ENCODE data around the gene PKD1.
"Not testable (repeated sequence)": the region's sequence is repeated elsewhere in the genome, so short reads cannot be mapped to it uniquely, and the experiment has no call there.

Gene PKD1

DNA sequence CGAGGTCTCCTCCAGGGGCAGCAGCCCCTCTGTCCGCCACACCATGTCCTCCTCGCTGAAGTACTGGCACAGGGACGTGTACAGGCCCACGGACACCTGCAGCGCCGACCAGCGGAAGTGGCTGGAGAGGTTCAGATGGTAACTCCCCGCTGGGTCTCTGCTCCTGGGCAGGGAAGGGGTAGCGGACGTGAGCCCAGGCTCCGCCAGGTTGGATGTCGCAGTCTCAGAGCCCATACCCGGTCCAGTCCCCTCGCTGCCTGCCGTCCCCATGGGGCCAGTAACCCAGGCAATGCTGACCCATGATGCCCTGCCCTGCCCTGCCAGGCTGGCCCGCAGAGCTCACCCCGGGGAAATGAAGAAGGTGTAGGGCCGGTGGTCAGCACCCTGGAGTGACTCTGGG lies 33.2 kb downstream of the PKD1 start:
- no peak overlapping the region for H3K4me3 Mint-ChIP-seq
- peaks cover under 1% of the 10 kb centered on the region for H3K36me3 Mint-ChIP-seq (ENCODE audit: low read depth)
- H3K27ac Mint-ChIP-seq, result no peak overlapping the region
- H3K4me1 Mint-ChIP-seq (ENCODE audit: low read depth), result no peaks in the 10 kb centered on the region
- H3K27me3 Mint-ChIP-seq (ENCODE audit: low read depth), result no peaks in the 10 kb centered on the region
- no peaks in the 10 kb centered on the region for H3K9me3 Mint-ChIP-seq

DNA sequence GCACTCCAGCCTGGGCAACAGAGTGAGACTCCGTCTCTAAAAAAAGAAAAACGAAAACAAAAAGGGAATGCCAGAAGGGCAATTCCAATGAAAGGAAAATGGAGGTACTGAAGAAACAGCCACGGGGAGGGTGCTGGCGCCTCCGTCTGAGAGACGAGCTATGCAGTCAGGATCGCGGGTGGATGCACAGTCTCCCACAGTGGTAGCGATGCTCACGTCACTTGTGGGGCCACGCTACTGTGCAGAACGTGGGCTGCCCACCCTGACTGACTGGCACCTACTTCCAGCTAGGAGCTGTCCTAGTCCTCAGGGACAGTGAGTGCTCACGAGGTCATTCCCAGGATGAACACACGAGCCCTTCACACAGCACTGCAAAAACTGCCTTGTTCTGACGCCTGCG lies 34.1 kb downstream of the PKD1 start:
- H3K9me3 Mint-ChIP-seq; H3K4me3 Mint-ChIP-seq; H3K27me3 Mint-ChIP-seq (ENCODE audit: low read depth); H3K4me1 Mint-ChIP-seq (ENCODE audit: low read depth); H3K27ac Mint-ChIP-seq; H3K36me3 Mint-ChIP-seq (ENCODE audit: low read depth): not testable (repeated sequence)

DNA sequence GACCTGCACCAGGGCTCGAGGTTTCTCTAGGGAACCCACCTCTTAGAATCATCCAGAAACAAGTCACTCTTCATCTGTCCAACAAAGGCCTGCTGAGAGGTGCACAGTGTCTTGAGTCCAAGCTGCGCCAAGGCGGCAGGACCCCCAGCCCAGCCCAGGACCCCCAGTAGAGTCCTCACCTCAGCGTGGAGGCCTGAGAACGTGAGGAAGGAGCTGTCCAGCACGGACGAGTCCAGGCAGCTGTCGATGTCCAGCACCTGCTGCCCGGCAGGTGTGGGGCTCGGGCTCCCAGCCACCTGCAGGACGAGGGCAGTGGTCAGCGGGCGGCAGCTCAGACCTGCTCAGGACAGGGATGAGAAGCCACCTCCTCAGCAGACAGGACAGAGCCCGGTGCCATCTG lies 38.0 kb downstream of the PKD1 start:
- H3K4me1 Mint-ChIP-seq (ENCODE audit: low read depth); H3K36me3 Mint-ChIP-seq (ENCODE audit: low read depth); H3K27me3 Mint-ChIP-seq (ENCODE audit: low read depth); H3K9me3 Mint-ChIP-seq; H3K27ac Mint-ChIP-seq; H3K4me3 Mint-ChIP-seq: not testable (repeated sequence)

- Mint-ChIP-seq H3K9me3 (no peaks in the 10 kb centered on the region), H3K27ac (no peak overlapping the region), H3K4me3 (no peak overlapping the region), H3K36me3 (ENCODE audit: low read depth) (no peaks in the 10 kb centered on the region), H3K27me3 (ENCODE audit: low read depth) (no peaks in the 10 kb centered on the region), H3K4me1 (ENCODE audit: low read depth) (no peaks in the 10 kb centered on the region)
Measured at GRCh38 chr16:2096853-2097595, 38.7 kb downstream of the PKD1 start.

DNA sequence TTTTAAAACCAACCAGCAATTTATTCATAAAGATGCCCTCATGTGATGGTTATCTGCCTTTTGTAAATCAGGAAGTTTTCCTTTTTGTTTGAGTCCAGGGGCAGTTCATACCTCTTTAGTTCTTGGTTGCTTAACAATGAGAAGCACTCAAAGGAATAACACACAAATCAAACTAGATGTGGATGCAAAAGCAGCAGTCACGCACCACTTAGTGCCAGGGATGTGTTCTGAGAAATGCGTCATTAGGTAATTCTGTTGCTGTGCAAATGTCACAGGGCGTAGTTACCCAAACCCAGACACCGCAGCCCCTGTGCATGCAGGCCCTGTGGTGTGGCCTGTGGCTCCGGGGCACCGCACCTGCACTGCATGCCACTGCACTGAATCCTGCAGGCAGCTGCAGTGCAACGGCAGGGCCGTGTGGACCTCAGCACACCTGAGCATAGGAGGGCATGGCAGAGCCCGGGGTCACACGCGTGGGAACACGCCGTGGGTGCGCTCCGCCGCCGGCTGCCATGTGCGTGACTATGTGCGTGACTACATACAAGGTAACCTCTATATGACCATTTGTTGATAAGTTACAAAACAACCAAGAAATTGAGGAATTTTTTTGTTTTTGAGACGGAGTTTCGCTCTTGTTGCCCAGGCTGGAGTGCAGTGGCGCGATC lies 39.6 kb downstream of the PKD1 start:
- Mint-ChIP-seq H3K4me3 (no peak overlapping the region), H3K9me3 (no peaks in the 10 kb centered on the region), H3K27ac (no peak overlapping the region), H3K36me3 (ENCODE audit: low read depth) (no peaks in the 10 kb centered on the region), H3K27me3 (ENCODE audit: low read depth) (no peaks in the 10 kb centered on the region), H3K4me1 (ENCODE audit: low read depth) (no peaks in the 10 kb centered on the region)

- Mint-ChIP-seq H3K27ac (no peak overlapping the region), H3K9me3 (no peaks in the 10 kb centered on the region), H3K4me3 (no peak overlapping the region), H3K36me3 (ENCODE audit: low read depth) (no peaks in the 10 kb centered on the region), H3K27me3 (ENCODE audit: low read depth) (no peaks in the 10 kb centered on the region), H3K4me1 (ENCODE audit: low read depth) (no peaks in the 10 kb centered on the region)
Measured at GRCh38 chr16:2095315-2095853, 40.3 kb downstream of the PKD1 start.

DNA sequence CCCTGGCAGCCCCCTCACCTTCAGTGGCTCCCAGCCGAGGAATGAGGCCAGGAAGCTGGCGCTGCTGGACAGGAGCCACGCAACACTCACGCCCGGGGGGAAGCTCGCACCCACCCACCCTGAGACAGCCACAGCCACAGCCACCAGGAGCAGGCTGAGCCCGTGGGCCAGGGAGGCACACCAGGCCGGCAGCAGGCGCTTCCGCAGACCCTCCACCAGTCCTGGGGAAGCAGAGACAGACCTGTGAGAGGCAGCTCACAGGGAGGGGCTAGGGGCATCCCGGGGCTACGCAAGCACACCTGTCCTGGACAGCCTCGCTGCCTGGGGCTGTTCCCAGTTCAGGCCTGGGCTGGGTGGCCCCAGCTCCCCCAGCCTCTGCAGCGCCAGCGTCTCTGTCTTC lies 41.9 kb downstream of the PKD1 start:
- H3K27me3 Mint-ChIP-seq (ENCODE audit: low read depth), result no peaks in the 10 kb centered on the region
- H3K4me1 Mint-ChIP-seq (ENCODE audit: low read depth), result no peaks in the 10 kb centered on the region
- H3K9me3 Mint-ChIP-seq, result no peaks in the 10 kb centered on the region
- H3K4me3 Mint-ChIP-seq, result no peak overlapping the region
- no peak overlapping the region for H3K27ac Mint-ChIP-seq
- H3K36me3 Mint-ChIP-seq (ENCODE audit: low read depth), result no peaks in the 10 kb centered on the region

DNA sequence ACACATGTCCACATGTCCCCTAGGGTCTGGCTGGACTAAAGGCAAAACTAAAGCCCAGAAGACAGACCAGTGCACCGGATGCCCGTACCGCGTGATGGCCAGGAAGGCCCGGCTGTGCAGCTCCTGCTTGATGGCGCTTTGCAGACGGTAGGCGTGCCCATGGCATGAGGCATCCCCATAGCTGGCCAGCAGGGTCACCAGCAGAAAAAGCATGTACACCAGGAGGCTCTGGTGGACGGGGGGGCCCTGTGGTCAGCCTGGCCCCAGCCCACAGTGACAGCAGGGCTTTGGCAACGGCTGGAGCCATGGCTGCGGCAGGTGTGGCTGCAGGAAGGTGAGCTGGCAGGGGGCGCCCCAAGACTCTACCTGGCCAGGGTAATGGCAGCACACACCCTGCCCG lies 42.8 kb downstream of the PKD1 start:
- Mint-ChIP-seq H3K4me3 (no peak overlapping the region), H3K27ac (no peak overlapping the region), H3K27me3 (ENCODE audit: low read depth) (no peaks in the 10 kb centered on the region), H3K4me1 (ENCODE audit: low read depth) (no peaks in the 10 kb centered on the region), H3K36me3 (ENCODE audit: low read depth) (no peaks in the 10 kb centered on the region), H3K9me3 (no peaks in the 10 kb centered on the region)

- H3K27me3 Mint-ChIP-seq (ENCODE audit: low read depth), result no peaks in the 10 kb centered on the region
- H3K27ac Mint-ChIP-seq, result no peak overlapping the region
- no peaks in the 10 kb centered on the region for H3K9me3 Mint-ChIP-seq
- H3K36me3 Mint-ChIP-seq (ENCODE audit: low read depth), result no peaks in the 10 kb centered on the region
- H3K4me1 Mint-ChIP-seq (ENCODE audit: low read depth), result no peaks in the 10 kb centered on the region
- H3K4me3 Mint-ChIP-seq, result no peak overlapping the region
Measured at GRCh38 chr16:2092256-2092620, 43.5 kb downstream of the PKD1 start.

DNA sequence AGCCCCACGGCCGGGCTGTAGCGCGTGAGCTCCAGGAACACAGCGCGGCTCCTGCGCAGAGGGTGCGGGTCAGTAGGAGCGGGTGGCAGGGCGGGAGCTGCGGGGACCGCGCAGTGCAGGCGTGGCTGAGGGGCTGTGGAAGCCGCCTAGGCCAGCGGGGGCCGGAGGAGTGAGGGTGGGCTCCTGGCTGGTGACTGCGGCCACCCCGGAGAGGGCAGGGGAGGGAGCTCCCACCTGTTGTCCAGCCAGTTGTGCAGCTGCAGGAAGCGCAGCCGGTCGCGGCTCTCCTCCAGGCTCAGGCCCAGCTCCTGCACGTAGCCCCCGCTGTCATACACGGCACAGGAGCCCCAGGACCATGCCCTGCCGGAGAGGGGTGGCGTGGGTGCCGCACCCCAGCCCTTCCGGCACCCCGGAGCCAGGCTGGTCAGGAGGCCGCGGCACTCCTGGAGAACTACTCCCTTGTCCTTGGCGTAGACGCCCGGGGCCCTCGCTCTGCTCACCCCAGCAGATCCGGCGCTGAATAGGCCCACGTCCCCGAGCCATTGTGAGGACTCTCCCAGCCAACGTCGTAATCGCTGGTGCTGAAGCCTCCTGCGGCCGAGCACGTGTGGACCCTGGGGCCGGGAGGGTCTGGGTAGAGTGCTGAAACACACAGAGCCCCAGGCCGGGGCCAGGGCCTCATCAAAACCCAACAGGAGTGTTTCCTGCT lies 44.0 kb downstream of the PKD1 start:
- Mint-ChIP-seq H3K27me3 (ENCODE audit: low read depth) (no peaks in the 10 kb centered on the region), H3K27ac (no peak overlapping the region), H3K36me3 (ENCODE audit: low read depth) (no peaks in the 10 kb centered on the region), H3K4me3 (no peak overlapping the region), H3K4me1 (ENCODE audit: low read depth) (no peaks in the 10 kb centered on the region), H3K9me3 (no peaks in the 10 kb centered on the region)

- Mint-ChIP-seq H3K36me3 (ENCODE audit: low read depth) (no peaks in the 10 kb centered on the region), H3K4me3 (no peak overlapping the region), H3K27me3 (ENCODE audit: low read depth) (no peaks in the 10 kb centered on the region), H3K9me3 (no peaks in the 10 kb centered on the region), H3K27ac (no peak overlapping the region), H3K4me1 (ENCODE audit: low read depth) (no peaks in the 10 kb centered on the region)
Measured at GRCh38 chr16:2090777-2091546, 44.7 kb downstream of the PKD1 start.

- Mint-ChIP-seq H3K27ac (no peak overlapping the region), H3K27me3 (ENCODE audit: low read depth) (no peaks in the 10 kb centered on the region), H3K4me3 (no peak overlapping the region), H3K36me3 (ENCODE audit: low read depth) (no peaks in the 10 kb centered on the region), H3K4me1 (ENCODE audit: low read depth) (no peaks in the 10 kb centered on the region), H3K9me3 (no peaks in the 10 kb centered on the region)
Measured at GRCh38 chr16:2090481-2090776, 45.3 kb downstream of the PKD1 start.

GRCh38 chr16:2089706-2090480 lies 45.8 kb downstream of the PKD1 start:
- no peaks in the 10 kb centered on the region for H3K9me3 Mint-ChIP-seq

DNA sequence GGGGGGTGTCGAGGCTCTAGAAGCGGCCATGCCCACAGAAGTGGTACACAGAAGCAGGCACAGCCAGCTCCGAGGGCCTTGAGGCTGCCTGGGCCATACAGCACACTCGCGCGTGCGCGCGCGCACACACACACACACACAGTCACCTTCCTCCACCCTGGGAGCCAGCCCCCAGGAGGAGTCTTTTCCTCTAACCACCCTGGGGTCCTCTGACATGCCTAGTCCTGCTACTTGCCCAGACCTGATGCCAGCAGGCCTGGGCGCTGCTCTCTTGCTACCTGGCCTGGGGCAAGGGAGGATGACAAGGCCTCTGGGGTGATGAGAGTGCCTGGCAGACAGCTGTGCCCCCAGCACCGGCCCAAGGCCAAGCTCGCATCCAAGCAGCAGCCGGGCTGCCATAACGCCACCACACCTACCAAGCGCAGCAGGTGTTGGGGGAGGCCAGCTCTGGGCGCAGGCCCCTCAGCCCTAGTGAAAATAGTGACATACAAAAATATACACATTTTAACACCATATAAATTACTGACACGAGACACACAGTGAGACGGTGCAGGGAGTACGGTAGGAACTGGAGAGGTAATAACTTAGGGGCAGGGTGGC lies 46.8 kb downstream of the PKD1 start:
- Mint-ChIP-seq H3K27me3 (ENCODE audit: low read depth) (no peaks in the 10 kb centered on the region), H3K4me3 (no peak overlapping the region)

More at GRCh38 chr16:2089706-2090480, 45.8 kb downstream of the PKD1 start:
- Mint-ChIP-seq H3K27me3 (ENCODE audit: low read depth) (no peaks in the 10 kb centered on the region), H3K27ac (no peak overlapping the region), H3K4me1 (ENCODE audit: low read depth) (no peaks in the 10 kb centered on the region), H3K36me3 (ENCODE audit: low read depth) (no peaks in the 10 kb centered on the region), H3K4me3 (no peak overlapping the region)

More for the DNA sequence above, 46.8 kb downstream of the PKD1 start:
- H3K36me3 Mint-ChIP-seq (ENCODE audit: low read depth), result no peaks in the 10 kb centered on the region
- no peaks in the 10 kb centered on the region for H3K9me3 Mint-ChIP-seq
- no peak overlapping the region for H3K27ac Mint-ChIP-seq
- no peaks in the 10 kb centered on the region for H3K4me1 Mint-ChIP-seq (ENCODE audit: low read depth)
